Right lobe of liver (tissue), 6 donors: Measurements from ENCODE around the gene UBE2J2. TPM values are rescaled to one million over a fixed set of nuclear protein-coding genes. Genes with fewer than 3 reads are reported as not detected.
"Not testable (repeated sequence)": the region's sequence is repeated elsewhere in the genome, so short reads cannot be mapped to it uniquely, and the experiment has no call there.

Experiments
- ATAC-seq, 4 donors: fragments of 200-7000 bp; cut with Tn5 transposase; one replicate each; pipeline ENCODE4 v1.9.1; 2020; ENCODE audit warnings: mild to moderate bottlenecking in 4 of 4, moderate library complexity in 4 of 4
- DNase-seq, 3 donors: peaks; one replicate each; pipeline ENCODE4 v3.0.0-alpha.2; 2020
- H3K27ac ChIP-seq, 3 donors: fragments of 200-600 bp; one replicate each; pipeline ENCODE4 v1.8.0; 2022
- H3K27me3 ChIP-seq, 2 donors: fragments of 200-600 bp; one replicate each; pipeline ENCODE4 v1.8.0; 2022
- H3K36me3 ChIP-seq, 4 donors: fragments of 200-600 bp; sonication (generic) in 1 of 4; one replicate each; pipeline versions ENCODE4 v1.5.1 to v1.8.0; 2017 to 2022; ENCODE audit warnings: control low read depth in 1 of 4
- H3K4me1 ChIP-seq, 4 donors: fragments of 200-600 bp; sonication (generic) in 1 of 4; one replicate each; pipeline versions ENCODE4 v1.5.1 to v1.8.0; 2017 to 2022; ENCODE audit warnings: control low read depth in 1 of 4
- H3K4me3 ChIP-seq, 3 donors: fragments of 200-600 bp; one replicate each; pipeline ENCODE4 v1.8.0; 2022
- H3K9me3 ChIP-seq, 4 donors: fragments of 200-600 bp; sonication (generic) in 1 of 4; one replicate each; pipeline versions ENCODE4 v1.5.1 to v1.8.0; 2017 to 2022; ENCODE audit warnings: control low read depth in 1 of 4
- CTCF ChIP-seq, 4 donors: fragments of 200-600 bp in 3 of 4; fragments of 450-650 bp in 1 of 4; IDR thresholded peaks; one replicate each; pipeline versions ENCODE4 v1.5.1 to v1.8.0; 2016 to 2022; ENCODE audit warnings: antibody characterized with exemption in 4 of 4, mild to moderate bottlenecking in 2 of 4
- POLR2A ChIP-seq: fragments of 450-650 bp; IDR thresholded peaks from one replicate; pipeline ENCODE4 v1.6.1; 2017; ENCODE audit warnings: antibody characterized with exemption, mild to moderate bottlenecking
- WGBS: methylation state at CpG from one replicate; pipeline ENCODE4 v1.1.6; 2018; ENCODE audit warnings: low coverage, low lambda C conversion rate; ENCODE audit not compliant: insufficient coverage; ENCODE audit errors: missing lambda C conversion rate; 5-methylcytosine and 5-hydroxymethylcytosine counted together
- intact Hi-C, 2 donors: fragments of 100-400 bp; cut with DNase I; formaldehyde crosslinking; loops; one replicate each; pipeline versions ENCODE4 v1.11.2 to v1.14.1; 2022
- total RNA-seq, 6 experiments: library from RNA; depleted of rRNA in 2 of 6; stranded (reverse); fragments of >200 nt in 2 of 6; fragmentation: NEBNext Ultra II Directional in 3 of 6; extraction: Animal tissue kit (Norgen Biotek cat#: 25700) in 3 of 6; gene quantifications; one replicate each; pipeline versions ENCODE4 v1.1.0 to v1.2.4, GENCODE V29; 2016 to 2023
- donor health status: DM: no; HTN: yes; CAD: no.
- donor health status: DM: no; HTN: no; CAD: no.
- donor health status: DM: no; HTN: no; CAD: no.
- donor health status: DM: no; HTN: yes; CAD: no.
- donor health status: DM: no; HTN: yes; CAD: no.

UBE2J2 gene
- total RNA-seq, 6 experiments from 2014 or later = 25.5 to 30.6 (median 26.9) TPM

GRCh38 chr1:1317420-1317819, 43.8 kb upstream of the UBE2J2 start:
- Histone ChIP-seq H3K36me3 (peaks cover 0 to 31% (median 15%) of the 10 kb centered on the region in 4 donors), H3K9me3 (no peaks in the 10 kb centered on the region), H3K4me1 (peaks cover 0 to 18% (median 0%) of the 10 kb centered on the region in 4 donors), H3K4me3 (no peak overlapping the region), H3K27me3 (no peaks in the 10 kb centered on the region), H3K27ac (no peak overlapping the region)
- ATAC-seq = no peak
- intact Hi-C loops = no loop called here
- TF ChIP-seq CTCF (IDR thresholded peaks at IDR 0.05) (no peak), POLR2A (no peak)
- 90% methylated on average over 6 of the region's 6 CpGs for WGBS
- DNase-seq = no peak

- H3K4me3 ChIP-seq, intact Hi-C loops, ATAC-seq, DNase-seq, H3K27ac ChIP-seq, H3K9me3 ChIP-seq, H3K27me3 ChIP-seq: not testable (repeated sequence)
- WGBS = 83% methylated on average over 6 of the region's 8 CpGs
- H3K36me3 ChIP-seq = peaks cover 0 to 43% (median 15%) of the 10 kb centered on the region in 4 donors
- peaks cover 0 to 18% (median 0%) of the 10 kb centered on the region in 4 donors for H3K4me1 ChIP-seq
These were observed 42.5 kb upstream of the UBE2J2 start for GRCh38 chr1:1316199-1316598.

GRCh38 chr1:1315435-1315954, 41.8 kb upstream of the UBE2J2 start:
- ATAC-seq = no peak
- Histone ChIP-seq H3K36me3 (peaks cover 0 to 47% (median 15%) of the 10 kb centered on the region in 4 donors), H3K9me3 (no peaks in the 10 kb centered on the region), H3K27ac (no peak overlapping the region), H3K27me3 (no peaks in the 10 kb centered on the region), H3K4me1 (peaks cover 0 to 18% (median 0%) of the 10 kb centered on the region in 4 donors), H3K4me3 (no peak overlapping the region)
- WGBS = 75% methylated on average over 21 of the region's 26 CpGs
- no peak for DNase-seq
- intact Hi-C loops = no loop called here
- no peak for TF ChIP-seq POLR2A
- no peak for TF ChIP-seq CTCF (IDR thresholded peaks at IDR 0.05)

GRCh38 chr1:1314678-1315335, 41.2 kb upstream of the UBE2J2 start:
- no peak for TF ChIP-seq POLR2A
- TF ChIP-seq CTCF (IDR thresholded peaks at IDR 0.05) = no peak
- H3K4me1 ChIP-seq = peaks cover 0 to 18% (median 0%) of the 10 kb centered on the region in 4 donors
- H3K4me3 ChIP-seq = no peak overlapping the region
- H3K27ac ChIP-seq = no peak overlapping the region
- H3K27me3 ChIP-seq = no peaks in the 10 kb centered on the region
- intact Hi-C loops = no loop called here
- DNase-seq = no peak
- H3K36me3 ChIP-seq = peaks cover 0 to 47% (median 13%) of the 10 kb centered on the region in 4 donors
- no peak for ATAC-seq
- no peaks in the 10 kb centered on the region for H3K9me3 ChIP-seq
- 75% methylated on average over 4 of the region's 23 CpGs for WGBS

- H3K27ac ChIP-seq = no peak overlapping the region
- intact Hi-C loops = no loop called here
- no peak overlapping the region for H3K4me3 ChIP-seq
- ATAC-seq = no peak
- H3K27me3 ChIP-seq = no peaks in the 10 kb centered on the region
- 87% methylated on average over 9 of the region's 15 CpGs for WGBS
- no peaks in the 10 kb centered on the region for H3K9me3 ChIP-seq
- DNase-seq = no peak
- TF ChIP-seq POLR2A (no peak), CTCF (IDR thresholded peaks at IDR 0.05) (no peak)
- H3K4me1 ChIP-seq = peaks cover 0 to 19% (median 2%) of the 10 kb centered on the region in 4 donors
- H3K36me3 ChIP-seq = peaks cover 0 to 47% (median 13%) of the 10 kb centered on the region in 4 donors
These were observed 40.6 kb upstream of the UBE2J2 start for GRCh38 chr1:1314237-1314586.
